ENCODE results near the gene EFCAB14.
A peak's percentile ranks its signal among the peaks of the same experiment; 100 is the strongest.
"Not testable (repeated sequence)": the region's sequence is repeated elsewhere in the genome, so short reads cannot be mapped to it uniquely, and the experiment has no call there.

Gene EFCAB14

GRCh38 chr1:46747683-46748288 is 28.9 kb upstream of the EFCAB14 start:
- TF ChIP-seq, protein P1, sequence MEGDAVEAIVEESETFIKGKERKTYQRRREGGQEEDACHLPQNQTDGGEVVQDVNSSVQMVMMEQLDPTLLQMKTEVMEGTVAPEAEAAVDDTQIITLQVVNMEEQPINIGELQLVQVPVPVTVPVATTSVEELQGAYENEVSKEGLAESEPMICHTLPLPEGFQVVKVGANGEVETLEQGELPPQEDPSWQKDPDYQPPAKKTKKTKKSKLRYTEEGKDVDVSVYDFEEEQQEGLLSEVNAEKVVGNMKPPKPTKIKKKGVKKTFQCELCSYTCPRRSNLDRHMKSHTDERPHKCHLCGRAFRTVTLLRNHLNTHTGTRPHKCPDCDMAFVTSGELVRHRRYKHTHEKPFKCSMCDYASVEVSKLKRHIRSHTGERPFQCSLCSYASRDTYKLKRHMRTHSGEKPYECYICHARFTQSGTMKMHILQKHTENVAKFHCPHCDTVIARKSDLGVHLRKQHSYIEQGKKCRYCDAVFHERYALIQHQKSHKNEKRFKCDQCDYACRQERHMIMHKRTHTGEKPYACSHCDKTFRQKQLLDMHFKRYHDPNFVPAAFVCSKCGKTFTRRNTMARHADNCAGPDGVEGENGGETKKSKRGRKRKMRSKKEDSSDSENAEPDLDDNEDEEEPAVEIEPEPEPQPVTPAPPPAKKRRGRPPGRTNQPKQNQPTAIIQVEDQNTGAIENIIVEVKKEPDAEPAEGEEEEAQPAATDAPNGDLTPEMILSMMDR (IDR thresholded peaks at IDR 0.05; ENCODE audit: low read depth, low read length, missing control alignments): peak; percentile 68
- no peak overlapping the region for H3K4me3 ChIP-seq (replicated peaks; ENCODE audit: low read depth, low read length)
- DNase-seq (ENCODE audit: extremely low read depth, low read depth): peak; percentile 20

DNA sequence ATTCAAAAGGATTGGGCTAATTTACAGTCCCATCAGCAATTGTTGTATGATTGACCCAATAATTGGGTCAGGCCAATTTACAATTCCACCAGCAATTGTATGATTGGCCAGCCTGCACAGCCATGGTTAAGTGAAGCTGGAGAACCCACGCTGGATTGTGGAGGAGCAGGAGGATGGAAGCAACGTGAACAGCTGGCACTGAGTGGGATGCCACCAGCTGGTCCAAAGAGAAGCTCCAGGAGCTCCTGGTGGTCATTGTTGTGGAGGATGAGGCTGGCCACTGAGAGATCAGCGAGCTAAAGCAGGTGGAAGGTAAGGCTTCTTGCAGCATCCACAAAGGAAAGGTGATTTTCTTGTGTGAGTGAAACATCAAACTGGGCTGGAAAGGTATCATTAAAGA is 23.2 kb upstream of the EFCAB14 start:
- DNase-seq (ENCODE audit: extremely low read depth, low read depth): no peak
- TF ChIP-seq, protein P1 (IDR thresholded peaks at IDR 0.05; ENCODE audit: low read depth, low read length, missing control alignments): no peak
- H3K4me3 ChIP-seq (replicated peaks; ENCODE audit: low read depth, low read length): no peak overlapping the region

GRCh38 chr1:46735708-46736324 is 16.9 kb upstream of the EFCAB14 start:
- TF ChIP-seq, protein P1 (IDR thresholded peaks at IDR 0.05; ENCODE audit: low read depth, low read length, missing control alignments): no peak
- H3K4me3 ChIP-seq (replicated peaks; ENCODE audit: low read depth, low read length): no peak overlapping the region
- peak; percentile 78 for DNase-seq (ENCODE audit: extremely low read depth, low read depth)

GRCh38 chr1:46728327-46728873 is 9.5 kb upstream of the EFCAB14 start:
- DNase-seq (ENCODE audit: extremely low read depth, low read depth); H3K4me3 ChIP-seq (replicated peaks; ENCODE audit: low read depth, low read length): not testable (repeated sequence)

DNA sequence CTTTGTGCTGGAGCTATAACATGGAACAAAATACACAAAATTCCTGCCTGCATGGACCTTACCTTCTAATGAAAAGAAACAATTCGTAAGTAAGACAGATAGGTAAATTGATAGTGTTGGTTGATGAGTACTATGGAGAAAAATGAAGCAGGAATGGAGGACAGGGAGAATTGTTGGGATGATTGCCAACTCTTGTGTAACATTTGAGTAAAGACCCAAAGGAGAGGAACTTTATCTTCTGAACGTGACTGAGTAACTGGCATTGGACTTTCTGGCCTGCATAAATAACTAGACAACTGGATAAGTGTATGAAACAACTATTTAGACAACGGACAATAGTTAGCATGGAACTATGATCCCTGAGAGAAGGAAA is 6.8 kb upstream of the EFCAB14 start:
- no peak for DNase-seq (ENCODE audit: extremely low read depth, low read depth)
- no peak overlapping the region for H3K4me3 ChIP-seq (replicated peaks; ENCODE audit: low read depth, low read length)
- TF ChIP-seq, protein P1 (IDR thresholded peaks at IDR 0.05; ENCODE audit: low read depth, low read length, missing control alignments): no peak

DNA sequence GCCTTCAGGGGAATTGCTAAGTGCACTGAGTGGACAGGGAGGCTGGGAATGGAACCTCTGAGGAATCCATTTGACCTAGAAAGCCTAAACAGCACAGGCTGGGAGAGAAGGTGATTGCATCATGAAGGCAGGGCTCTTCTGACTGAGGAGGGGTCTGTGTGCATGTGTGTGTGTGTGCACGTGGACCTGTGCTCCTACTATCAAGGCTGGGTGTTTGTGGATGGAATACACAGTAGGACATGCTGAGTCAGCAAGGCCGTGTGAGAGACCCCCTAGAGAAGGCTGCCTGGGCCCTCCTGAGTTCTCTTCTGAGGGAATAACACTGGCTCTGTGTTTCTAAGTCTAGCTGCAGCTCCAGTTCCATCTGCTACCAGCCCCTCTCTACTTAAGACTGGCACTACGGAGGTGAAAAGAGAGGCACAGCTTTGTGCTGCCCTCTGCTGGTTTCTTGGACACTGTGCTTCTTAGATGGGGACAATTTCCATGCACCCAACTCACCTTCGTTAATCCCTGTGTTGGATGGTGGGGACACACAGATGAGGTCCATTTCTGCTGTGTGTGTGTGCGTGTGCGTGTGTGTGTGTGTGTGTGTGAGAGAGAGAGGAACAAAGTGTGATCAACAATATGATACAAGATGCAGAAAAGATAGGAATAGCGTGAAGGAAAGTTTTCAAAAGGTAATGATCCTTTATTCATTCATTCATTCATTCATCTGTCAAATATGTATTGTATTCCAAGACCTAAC is 6.2 kb upstream of the EFCAB14 start:
- DNase-seq (ENCODE audit: extremely low read depth, low read depth): peak; percentile 52
- TF ChIP-seq, protein P1 (IDR thresholded peaks at IDR 0.05; ENCODE audit: low read depth, low read length, missing control alignments): peak; percentile 92

DNA sequence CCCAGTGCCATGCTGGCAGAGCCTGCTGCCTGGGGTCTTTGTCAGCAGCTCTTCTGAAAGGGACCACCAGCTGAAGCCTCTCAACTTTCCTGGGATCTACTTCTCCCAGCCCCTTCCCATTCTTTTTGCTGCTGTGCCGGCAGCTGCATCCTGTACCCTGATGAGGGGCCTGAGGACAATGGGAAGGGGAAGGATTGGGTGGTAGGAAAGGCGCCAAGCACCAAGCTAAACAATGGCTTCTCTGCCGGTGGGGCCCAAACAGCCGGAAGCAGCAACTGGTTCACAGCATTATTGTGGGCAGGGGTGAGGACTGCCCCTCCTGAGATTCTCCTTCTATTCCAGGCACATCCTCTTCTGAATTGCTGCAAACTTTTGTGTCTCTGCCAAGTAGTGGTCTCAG is 5.0 kb upstream of the EFCAB14 start:
- TF ChIP-seq, protein P1 (IDR thresholded peaks at IDR 0.05; ENCODE audit: low read depth, low read length, missing control alignments): no peak
- H3K4me3 ChIP-seq (replicated peaks; ENCODE audit: low read depth, low read length): no peak overlapping the region
- DNase-seq (ENCODE audit: extremely low read depth, low read depth): no peak

More for the DNA sequence above, 6.2 kb upstream of the EFCAB14 start:
- no peak overlapping the region for H3K4me3 ChIP-seq (replicated peaks; ENCODE audit: low read depth, low read length)
